Stomach (tissue), 4 donors: Measurements from ENCODE around the gene ZNRD2.

Experiments used
- CTCF ChIP-seq, 7 experiments: fragments of 450-650 bp in 4 of 7; fragments of 200-600 bp in 3 of 7; sonication (generic) in 3 of 7; IDR thresholded peaks; one replicate each; pipeline ENCODE4 v1.5.1; 2016 to 2019; ENCODE audit warnings: antibody characterized with exemption in 7 of 7, control low read depth in 2 of 7, mild to moderate bottlenecking in 1 of 7
- EP300 ChIP-seq: sonication (generic); formaldehyde crosslinking; IDR thresholded peaks from one replicate; pipeline ENCODE4 v1.6.1; 2017; ENCODE audit warnings: antibody characterized with exemption
- POLR2A ChIP-seq, 4 donors: fragments of 450-650 bp; IDR thresholded peaks; one replicate each; pipeline ENCODE4 v1.6.1; 2016; ENCODE audit warnings: antibody characterized with exemption in 4 of 4, control low read depth in 2 of 4, mild to moderate bottlenecking in 1 of 4, moderate library complexity in 1 of 4
- POLR2AphosphoS5 ChIP-seq, 3 donors: sonication (generic); formaldehyde crosslinking; IDR thresholded peaks; one replicate each; pipeline ENCODE4 v1.6.1; 2016; ENCODE audit warnings: antibody characterized with exemption in 3 of 3

GRCh38 chr11:65547446-65548125 lies 22.7 kb upstream of the ZNRD2 start:
- no peak for TF ChIP-seq EP300
- TF ChIP-seq CTCF (IDR thresholded peaks at IDR 0.05) = no peak
- TF ChIP-seq POLR2AphosphoS5 (IDR thresholded peaks at IDR 0.05) = no peak
- TF ChIP-seq POLR2A (IDR thresholded peaks at IDR 0.05) = no peak
